T-helper 1 cell (primary cell): ENCODE measurements around the gene LPGAT1.
A peak's percentile ranks its signal among the peaks of the same experiment; 100 is the strongest.

Experiments used
- DNase-seq, 5 donors: peaks; one replicate each; pipeline ENCODE4 v3.0.0-alpha.2; 2012 to 2020

Gene LPGAT1

DNA sequence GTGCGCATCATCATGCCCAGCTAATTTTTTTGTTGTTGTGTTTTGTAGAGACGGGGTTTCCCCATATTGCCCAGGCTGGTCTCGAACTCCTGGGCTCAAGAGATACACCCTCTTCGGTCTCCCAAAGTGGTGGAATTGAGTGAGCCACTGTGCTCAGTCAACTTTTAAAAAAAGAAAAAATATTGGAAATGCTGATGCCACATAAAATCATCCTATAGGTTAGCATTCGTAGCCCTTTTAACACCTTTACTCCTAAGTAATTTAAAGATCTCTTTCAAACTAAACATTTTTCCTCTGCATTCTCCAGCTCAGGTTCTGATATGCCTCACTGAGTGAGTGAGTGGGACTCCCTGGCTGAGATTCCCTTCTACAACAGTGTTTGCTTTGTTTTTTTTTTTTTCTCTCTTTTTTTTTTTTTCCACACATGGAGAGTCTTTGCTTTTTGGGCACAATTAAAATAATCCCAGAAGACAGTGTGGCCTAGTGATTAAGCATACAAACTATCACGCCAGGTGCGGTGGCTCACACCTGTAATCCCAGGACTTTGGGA is 74.0 kb downstream of the LPGAT1 start:
- DNase-seq: no peak

DNA sequence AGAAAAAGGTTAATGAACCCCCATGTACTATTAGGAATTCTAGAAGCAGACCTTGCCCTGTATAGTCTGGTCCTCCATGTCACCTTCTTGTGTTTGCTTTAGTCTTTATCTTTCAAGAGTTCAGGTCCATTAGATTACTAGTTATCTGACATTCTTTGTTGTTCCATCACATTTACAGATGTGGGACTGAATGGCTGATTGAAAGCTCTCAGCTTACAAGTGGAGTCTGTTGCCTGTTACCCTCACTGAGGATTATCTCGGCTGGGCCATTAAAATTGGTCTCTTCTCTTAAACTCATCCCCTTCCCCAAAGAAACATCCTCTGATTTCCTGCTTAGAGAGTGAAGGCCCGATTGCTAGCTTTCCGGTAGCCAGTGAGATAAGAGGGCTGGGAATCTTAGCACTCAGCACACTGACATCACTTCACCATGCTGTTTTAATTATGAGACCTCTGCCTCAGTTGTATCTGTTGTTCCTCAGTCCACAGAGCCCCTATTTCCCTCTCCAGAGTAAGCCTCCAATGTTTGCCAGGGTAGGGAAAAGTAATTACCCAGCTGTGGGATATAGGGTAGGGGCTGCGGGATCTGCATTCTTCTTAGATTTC is 76.8 kb downstream of the LPGAT1 start:
- DNase-seq: no peak

DNA sequence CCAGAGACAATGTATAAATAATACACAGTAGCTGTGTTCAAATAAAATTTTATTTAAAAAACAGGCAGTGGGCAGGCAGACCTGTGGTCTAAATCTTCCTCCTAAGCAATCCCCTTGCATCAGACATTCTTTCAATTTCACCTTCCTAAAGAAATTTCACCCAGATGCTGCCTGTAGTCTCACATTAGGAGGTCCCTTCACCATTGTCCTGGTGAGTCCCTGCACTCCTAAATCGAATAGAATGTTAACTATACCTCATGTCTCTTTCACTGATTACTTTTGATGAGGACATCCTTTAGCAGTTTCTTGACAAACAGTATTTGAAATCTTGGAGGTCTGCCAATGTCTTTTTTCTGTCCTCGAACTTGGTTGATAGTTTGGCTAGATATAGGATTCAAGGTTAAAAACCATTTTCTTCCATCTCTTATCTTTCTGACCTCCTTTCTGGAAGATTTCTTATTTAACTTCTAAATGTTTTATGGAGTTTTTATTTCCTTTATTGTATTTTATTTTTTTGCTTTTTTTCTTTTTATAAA is 77.5 kb downstream of the LPGAT1 start:
- DNase-seq: no peak

DNA sequence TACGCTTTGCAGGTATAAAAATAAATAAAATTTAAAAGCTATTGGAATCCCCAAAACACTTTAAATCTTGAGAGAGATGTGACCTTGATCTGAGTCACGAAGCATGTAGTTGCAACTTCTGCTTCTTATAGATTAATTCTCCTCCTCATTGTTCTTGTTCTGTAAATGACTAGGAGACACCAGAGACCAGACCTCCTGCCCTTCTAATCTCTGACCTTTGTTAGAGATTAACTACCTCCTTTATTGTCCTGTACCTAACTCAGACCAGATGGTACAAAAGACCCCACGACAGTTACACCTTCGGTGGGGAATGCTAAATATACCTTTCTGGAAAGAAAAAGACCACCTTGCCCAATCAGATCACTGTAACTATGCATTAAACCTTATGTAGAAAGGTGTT is 78.2 kb downstream of the LPGAT1 start:
- DNase-seq: no peak

DNA sequence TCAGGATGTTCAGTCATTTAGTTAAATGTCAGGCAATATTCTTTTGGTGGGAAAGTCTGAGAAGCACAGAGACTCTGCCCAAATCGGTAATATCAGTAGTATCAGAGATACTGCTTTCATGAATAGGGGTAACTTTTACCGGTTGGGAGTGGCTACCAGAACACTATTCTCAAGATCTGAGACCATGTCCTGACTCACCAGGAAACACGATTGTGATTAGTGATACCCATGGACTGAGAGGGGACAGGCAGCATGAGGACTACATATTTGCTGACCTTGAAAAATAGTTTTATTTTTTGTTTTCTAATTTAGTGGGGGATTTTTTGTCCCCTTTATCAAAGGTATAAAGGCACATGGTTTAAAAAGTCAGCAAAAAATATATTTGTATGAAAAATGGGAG is 79.1 kb downstream of the LPGAT1 start:
- DNase-seq: no peak

DNA sequence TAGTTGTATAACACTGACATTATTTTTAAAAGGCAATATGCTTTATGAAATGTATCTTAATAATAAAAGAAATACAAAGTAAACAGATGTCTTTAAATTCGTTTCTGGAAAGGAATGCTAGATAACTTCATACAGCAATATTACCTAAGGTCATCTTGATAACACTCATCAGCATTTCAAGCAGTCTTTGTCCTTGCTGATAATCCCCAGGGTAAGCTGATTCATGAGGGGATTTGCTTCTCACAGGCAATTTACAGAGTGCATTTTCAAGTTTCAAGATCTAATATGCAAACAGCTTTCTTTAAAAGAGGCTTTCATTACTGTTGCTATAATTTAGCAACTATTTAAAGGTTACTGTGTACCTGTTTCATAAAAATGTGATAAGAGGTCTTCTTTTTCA is 80.0 kb downstream of the LPGAT1 start:
- DNase-seq: no peak

DNA sequence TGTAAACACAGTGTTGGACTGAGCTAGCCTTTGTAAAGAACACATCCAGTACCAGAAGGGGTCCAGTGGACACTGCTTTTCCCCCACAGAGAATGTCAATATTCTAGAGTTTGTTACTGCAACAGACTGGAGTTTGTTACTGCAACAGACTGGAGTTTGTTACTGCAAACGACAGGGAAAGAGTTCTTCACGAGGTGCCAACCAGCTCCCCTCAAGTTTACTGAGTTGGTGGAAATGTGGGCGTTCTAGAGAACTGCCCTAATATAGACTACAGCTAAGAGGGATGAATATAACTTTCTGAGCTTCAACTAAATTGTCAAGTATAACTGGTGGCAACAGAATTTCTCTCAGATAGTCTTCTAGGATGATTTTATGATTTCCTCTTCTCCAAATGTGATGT is 81.3 kb downstream of the LPGAT1 start:
- DNase-seq: no peak

DNA sequence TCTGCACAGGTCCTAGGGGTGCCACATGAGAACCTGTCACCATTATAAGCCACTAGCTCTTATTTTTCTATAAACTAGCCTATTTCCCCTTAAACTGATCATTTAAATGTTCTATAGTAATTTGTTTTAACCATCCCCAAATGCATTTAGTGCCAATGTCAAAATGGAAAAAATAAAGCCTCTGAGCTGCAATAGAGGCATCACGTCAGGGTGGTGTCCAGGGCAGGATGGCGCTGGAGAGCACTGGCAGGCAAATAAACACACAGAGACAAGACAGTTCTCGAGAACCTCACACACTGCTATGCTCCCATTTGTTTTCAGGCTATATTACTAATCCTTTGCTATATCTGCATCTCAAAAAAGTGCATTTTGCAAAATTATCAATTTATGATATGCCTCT is 81.8 kb downstream of the LPGAT1 start:
- DNase-seq: no peak

DNA sequence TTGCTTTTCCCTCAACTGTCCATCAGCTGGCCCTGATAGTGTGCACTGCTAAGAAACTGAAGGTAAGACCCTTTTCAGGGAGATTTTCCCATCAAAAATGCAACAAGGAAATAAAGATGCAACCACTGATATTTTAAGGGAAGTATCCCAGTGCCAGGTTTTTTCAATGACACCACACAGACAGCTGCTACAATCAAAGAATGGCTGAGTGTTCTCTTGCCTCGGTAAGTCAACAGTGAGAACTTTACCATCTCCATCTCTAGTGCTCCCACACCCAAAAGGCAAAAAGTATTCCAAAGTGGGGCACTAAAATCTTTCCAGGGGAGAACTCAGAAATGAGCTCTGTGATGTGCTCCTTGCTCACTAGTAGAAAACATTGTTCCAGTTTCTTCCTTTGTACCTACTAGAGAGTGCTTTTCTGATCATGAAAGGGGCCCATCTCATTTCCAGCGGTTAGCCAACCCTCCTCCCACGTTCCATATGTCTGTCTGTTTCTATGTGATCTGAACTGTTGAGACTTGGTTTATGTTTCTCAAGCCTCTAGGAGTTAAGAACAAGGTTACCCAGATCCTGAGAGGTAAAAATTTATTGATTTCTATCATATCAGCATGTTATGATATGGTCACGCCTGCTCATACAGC is 87.6 kb downstream of the LPGAT1 start:
- no peak for DNase-seq

GRCh38 chr1:211742272-211742671 is 88.3 kb downstream of the LPGAT1 start:
- no peak for DNase-seq

GRCh38 chr1:211741788-211742187 is 88.8 kb downstream of the LPGAT1 start:
- DNase-seq: no peak

DNA sequence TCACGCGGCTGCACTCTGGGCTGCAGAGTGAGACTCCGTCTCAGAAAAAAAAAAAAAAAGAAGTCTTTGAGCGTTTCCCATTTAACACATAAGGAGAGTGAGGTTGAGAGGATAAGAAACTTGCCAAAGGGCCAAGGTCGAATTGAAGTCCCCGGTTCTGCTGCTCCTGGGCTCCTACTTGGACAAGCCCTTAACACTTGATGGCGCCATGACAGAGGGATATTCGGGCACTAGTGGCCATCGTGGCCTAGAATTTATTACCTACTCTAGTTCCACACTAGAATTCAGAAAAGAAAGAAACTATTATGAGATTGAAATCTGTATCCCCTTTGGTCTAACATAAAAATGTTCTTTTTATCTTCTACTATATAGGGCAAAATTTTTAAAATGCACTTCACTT is 89.4 kb downstream of the LPGAT1 start:
- no peak for DNase-seq

- no peak for DNase-seq
Observed at GRCh38 chr1:211739671-211740411, 90.7 kb downstream of the LPGAT1 start.

DNA sequence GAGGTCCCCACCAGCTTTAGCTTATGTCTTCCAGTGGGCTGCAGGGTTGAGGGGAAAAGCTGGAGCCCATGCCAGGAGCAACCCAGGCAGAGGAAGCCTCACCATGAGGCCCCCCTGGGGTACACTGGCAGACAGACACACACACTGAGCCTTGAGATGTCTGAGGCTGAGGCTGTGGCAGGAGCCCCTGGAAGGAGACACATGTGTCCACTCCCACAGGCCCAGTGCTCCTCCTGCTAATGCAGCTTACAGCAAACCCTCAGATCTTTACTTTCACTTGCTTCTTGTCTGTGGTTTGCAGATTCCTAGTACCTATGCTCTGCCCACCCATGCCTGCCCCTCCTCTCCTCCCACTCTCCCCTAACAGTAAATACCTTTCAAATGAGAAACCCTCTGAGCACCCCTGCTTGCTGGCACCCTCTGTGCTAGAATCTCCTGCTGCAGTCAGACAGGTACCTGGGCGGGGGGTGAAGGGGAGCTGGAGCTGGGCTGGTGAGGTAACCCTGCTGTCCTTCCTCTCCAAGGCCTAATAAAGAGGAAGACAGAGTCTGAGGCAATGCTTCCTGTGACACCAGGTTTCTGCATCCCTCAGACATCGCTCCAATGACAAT is 91.8 kb downstream of the LPGAT1 start:
- DNase-seq: peak in 1 of 5 donors; percentile 10

- DNase-seq: no peak
Observed at GRCh38 chr1:211738096-211738690, 92.4 kb downstream of the LPGAT1 start.

GRCh38 chr1:211737115-211738035 is 93.2 kb downstream of the LPGAT1 start:
- DNase-seq: no peak

DNA sequence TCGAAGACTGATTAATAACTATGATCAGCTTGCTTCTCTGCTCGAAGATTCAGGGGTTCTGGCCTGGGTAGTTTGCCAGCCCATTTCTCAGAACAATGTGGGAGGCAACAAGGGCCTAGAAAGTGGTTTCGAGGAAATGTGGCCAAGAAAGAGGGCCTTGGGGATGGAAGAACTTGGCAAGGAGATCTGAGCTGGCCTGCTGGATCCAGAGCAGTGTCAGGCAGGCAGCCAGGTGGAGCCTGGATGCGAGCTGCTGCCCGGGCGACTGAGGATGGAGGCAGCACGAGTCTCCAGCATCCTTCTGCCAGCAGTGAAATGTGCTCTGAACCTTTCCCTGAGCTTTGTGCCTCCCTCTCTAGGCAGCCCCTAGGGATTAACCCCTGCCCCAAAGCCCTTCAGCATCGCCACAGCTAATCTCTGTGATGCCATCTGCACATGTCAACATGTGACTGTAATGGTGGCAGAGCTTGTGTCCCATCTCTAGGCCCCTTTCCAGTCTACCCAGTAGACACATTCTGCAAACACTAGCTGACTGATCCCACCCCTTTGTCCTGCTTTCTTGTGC is 94.1 kb downstream of the LPGAT1 start:
- no peak for DNase-seq

DNA sequence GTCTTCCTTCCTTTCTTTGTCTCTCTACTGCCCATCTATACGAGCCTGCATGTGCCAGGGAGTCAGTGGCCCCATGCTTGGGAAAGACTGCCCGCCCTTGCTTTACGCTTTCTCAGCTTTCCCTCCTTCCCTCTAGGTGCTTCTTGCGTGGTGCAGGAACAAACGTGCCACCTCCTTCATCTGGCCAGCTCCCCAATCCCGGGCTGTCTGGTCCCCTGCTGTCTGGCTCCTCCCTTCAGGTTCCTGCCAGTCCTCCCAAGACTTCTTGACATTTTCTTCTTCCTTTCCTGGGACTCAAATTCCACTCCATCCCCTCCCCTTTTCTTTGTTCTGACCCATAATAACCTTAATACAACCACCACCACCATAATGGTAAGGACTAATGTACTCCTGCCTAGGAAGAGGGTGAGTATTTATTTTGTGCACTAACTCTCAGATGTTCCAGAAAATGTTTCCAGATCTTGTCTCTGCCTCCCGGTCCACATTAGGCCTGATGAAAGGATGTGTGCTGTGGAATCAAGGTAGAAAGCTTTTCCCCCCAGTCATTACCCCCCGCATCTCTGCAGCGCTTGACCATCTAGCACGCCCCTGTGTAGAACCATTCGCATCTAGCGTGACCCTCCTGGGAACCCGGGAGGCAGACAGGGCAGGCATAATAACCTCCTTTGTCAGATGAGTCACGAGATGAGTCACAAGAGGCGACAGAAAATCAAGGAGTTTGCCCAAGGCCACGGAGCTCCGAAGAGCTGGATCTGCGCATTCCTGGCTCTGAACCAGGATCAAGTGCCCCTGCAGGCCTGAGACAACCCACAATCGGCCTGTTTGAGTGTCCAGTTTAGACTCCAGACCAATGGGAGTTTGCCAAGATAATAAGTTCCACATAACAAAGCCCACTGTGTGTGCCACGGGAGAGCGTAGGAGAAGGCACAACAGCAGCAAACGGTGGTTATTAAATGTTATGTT is 95.1 kb downstream of the LPGAT1 start:
- no peak for DNase-seq

- DNase-seq: no peak
Observed at GRCh38 chr1:211734791-211735190, 95.8 kb downstream of the LPGAT1 start.

DNA sequence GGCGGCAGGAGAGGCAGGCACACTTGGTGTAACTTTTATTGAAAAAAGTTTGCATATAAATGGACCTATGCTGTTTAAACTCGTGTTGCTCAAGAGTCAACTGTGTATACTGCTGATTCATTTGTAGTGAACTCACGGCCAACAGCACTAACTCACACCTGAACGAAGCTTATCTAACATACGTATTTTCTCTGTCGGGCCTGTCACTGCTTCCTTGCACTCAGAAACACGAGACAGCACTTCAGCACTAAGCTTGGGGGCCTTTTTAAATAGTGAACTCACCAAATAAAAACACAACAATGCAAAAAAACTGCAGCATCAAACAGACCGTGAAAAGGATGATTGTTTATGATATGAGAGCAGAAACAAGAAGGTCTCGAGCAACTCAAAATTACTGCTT is 96.2 kb downstream of the LPGAT1 start:
- no peak for DNase-seq
